PC-3 (cell line): Measurements from ENCODE around the gene SNRNP35. TPM values are rescaled to one million over a fixed set of nuclear protein-coding genes. Genes with fewer than 3 reads are reported as not detected.
"Not testable (repeated sequence)": the region's sequence is repeated elsewhere in the genome, so short reads cannot be mapped to it uniquely, and the experiment has no call there.

Experiments used
- ATAC-seq: fragments of 200-7000 bp; cut with Tn5 transposase; 2 replicates; pipeline ENCODE4 v1.9.1; 2020; ENCODE audit warnings: mild to moderate bottlenecking, moderate library complexity
- Bru-seq: library from RNA; stranded (reverse); fragments of 400-500 nt; gene quantifications from one replicate; lab custom pipeline; 2021; lab: Mats Ljungman, UMichigan
- BruChase-seq, 2 experiments: library from RNA; stranded (reverse); fragments of 400-500 nt; gene quantifications; one replicate each; lab custom pipeline; 2021; lab: Mats Ljungman, UMichigan
- BruUV-seq: library from RNA; stranded (reverse); fragments of 400-500 nt; replicated peaks from 2 replicates; lab custom pipeline; 2021; lab: Mats Ljungman, UMichigan
- CTCF ChIA-PET: fragments of 300-600 bp; sonication (Branson Sonifier 250); formaldehyde crosslinking; loops from one replicate; lab custom pipeline; 2022; ENCODE audit warnings: antibody characterized with exemption; lab: Charles Lee
- POLR2A ChIA-PET: fragments of 300-600 bp; sonication (Branson Sonifier 250); formaldehyde crosslinking; loops from one replicate; lab custom pipeline; 2022; ENCODE audit warnings: antibody characterized with exemption; ENCODE audit not compliant: unreplicated experiment; lab: Charles Lee
- DNase-seq: peaks from one replicate; pipeline ENCODE4 v3.0.0-alpha.2; 2015
- H2AFZ ChIP-seq: fragments of 300-600 bp; sonication (generic); 2 replicates; pipeline ENCODE4 v1.6.0; 2016; ENCODE audit warnings: antibody characterized with exemption, low read length
- H3F3A ChIP-seq: fragments of 300-600 bp; sonication (generic); one replicate; pipeline ENCODE4 v1.6.0; 2017; ENCODE audit warnings: antibody characterized with exemption, low read length, control low read depth, mild to moderate bottlenecking; ENCODE audit not compliant: unreplicated experiment
- H3K27ac ChIP-seq: fragments of 300-600 bp; sonication (generic); 2 replicates; pipeline ENCODE4 v1.5.1; 2016; ENCODE audit warnings: mild to moderate bottlenecking, low read length
- H3K27me3 ChIP-seq: fragments of 300-600 bp; sonication (generic); 2 replicates; pipeline ENCODE4 v1.6.1; 2016; ENCODE audit warnings: low read length, mixed read lengths
- H3K36me3 ChIP-seq: fragments of 300-600 bp; sonication (generic); 2 replicates; pipeline ENCODE4 v1.6.1; 2016; ENCODE audit warnings: low read depth, mixed run types, low read length, mixed read lengths
- H3K4me1 ChIP-seq: fragments of 300-600 bp; sonication (generic); 2 replicates; pipeline ENCODE4 v1.5.1; 2016; ENCODE audit warnings: low read length; ENCODE audit not compliant: insufficient read depth
- H3K4me2 ChIP-seq: fragments of 300-600 bp; sonication (generic); 2 replicates; pipeline ENCODE4 v1.6.0; 2016; ENCODE audit warnings: low read length
- H3K4me3 ChIP-seq: fragments of 300-600 bp; sonication (generic); 2 replicates; pipeline ENCODE4 v1.5.1; 2016; ENCODE audit warnings: mild to moderate bottlenecking, low read length, mixed read lengths
- H3K79me2 ChIP-seq: fragments of 300-600 bp; sonication (generic); 2 replicates; pipeline ENCODE4 v1.6.1; 2017; ENCODE audit warnings: low read length, mixed read lengths
- H3K9ac ChIP-seq: fragments of 300-600 bp; sonication (generic); 2 replicates; pipeline ENCODE4 v1.6.0; 2016; ENCODE audit warnings: mild to moderate bottlenecking, low read length
- H3K9me2 ChIP-seq: fragments of 300-600 bp; sonication (generic); replicated peaks from 2 replicates; pipeline ENCODE4 v1.6.1; 2016; ENCODE audit warnings: mixed run types, low read length, mixed read lengths
- H3K9me3 ChIP-seq: fragments of 300-600 bp; sonication (generic); 2 replicates; pipeline ENCODE4 v1.6.1; 2016; ENCODE audit warnings: low read length, mixed read lengths
- H4K20me1 ChIP-seq: fragments of 300-600 bp; sonication (generic); 2 replicates; pipeline ENCODE4 v1.6.1; 2016; ENCODE audit warnings: low read length, mixed read lengths
- EZH2 ChIP-seq: fragments of 300-600 bp; sonication (generic); IDR thresholded peaks from one replicate; pipeline ENCODE4 v1.6.1; 2017; ENCODE audit warnings: antibody characterized with exemption, mild to moderate bottlenecking, low read length; ENCODE audit not compliant: unreplicated experiment
- EZH2phosphoT487 ChIP-seq: fragments of 300-600 bp; sonication (generic); IDR thresholded peaks from 2 replicates; pipeline ENCODE4 v1.6.1; 2018; ENCODE audit warnings: mild to moderate bottlenecking, antibody characterized with exemption, low read length, borderline replicate concordance
- intact Hi-C: fragments of 100-400 bp; cut with micrococcal nuclease; formaldehyde crosslinking; loops from 2 replicates; pipeline ENCODE4 v1.9.0; 2023
- long read RNA-seq: library from polyadenylated mRNA; unstranded; transcript quantifications from one replicate; pipeline ENCODE4 v2.0.0, GENCODE V29; 2021; ENCODE audit not compliant: unreplicated experiment
- total RNA-seq: library from RNA; depleted of rRNA; stranded (reverse); fragments of >200 nt; gene quantifications from 2 replicates; pipeline ENCODE4 v1.2.3, GENCODE V29; 2014; rRNA removed
- TF ChIP-seq, protein P1 (sequence below): fragments of 300-600 bp; sonication (generic); conservative IDR thresholded peaks from 2 replicates; pipeline ENCODE4 v1.5.1; 2017; ENCODE audit warnings: antibody characterized with exemption, low read depth, mild to moderate bottlenecking, low read length

SNRNP35 gene
- total RNA-seq: 15.9 and 22.9 TPM in 2 replicates
- Bru-seq, nascent RNA: percentile 84 among the genes with signal in this experiment
- percentile 78 among the genes with signal in this experiment for BruChase-seq, experiment 1, labeled RNA remaining after a 6-hour chase
- BruChase-seq, experiment 2, labeled RNA remaining after a 2-hour chase: percentile 84 among the genes with signal in this experiment
- long read RNA-seq, transcript SNRNP35-203 (2 exons, 1,975 nt): major isoform, 13 of 47 reads
- long read RNA-seq, partial matches to known transcripts: 0 of 47 reads
- long read RNA-seq, other reads (novel, unspliced or antisense): 29 of 47 reads

GRCh38 chr12:123457980-123458779, at the start of gene SNRNP35:
Gene SNRNP35 (plus strand): TSS chr12:123458139. CDS start chr12:123465541, 7,402 bp downstream.
- BruUV-seq: TSS peak; percentile 91
- H3K36me3 ChIP-seq: no peaks in the 10 kb centered on the region
- peak within 1 kb of the TSS; percentile 91 for H3K27ac ChIP-seq
- ChIA-PET POLR2A (no interaction called here), CTCF (no interaction called here)
- peak within 1 kb of the TSS; percentile 96 for H3K9ac ChIP-seq
- TF ChIP-seq EZH2: no peak
- peak within 1 kb of the TSS; percentile 90 for H2AFZ ChIP-seq
- intact Hi-C loops: loop anchor here (1.0 kb wide), 1 partner anchor 93 kb away; no protein-coding TSS in a partner anchor
- peak; percentile 79 for ATAC-seq
- peak within 1 kb of the TSS; percentile 84 for H3K4me2 ChIP-seq
- peaks cover 32% of the 10 kb centered on the region for H3K79me2 ChIP-seq
- no peaks in the 10 kb centered on the region for H4K20me1 ChIP-seq
- no peaks in the 10 kb centered on the region for H3F3A ChIP-seq
- H3K9me2 ChIP-seq: no peaks in the 10 kb centered on the region
- H3K9me3 ChIP-seq: no peaks in the 10 kb centered on the region
- H3K4me3 ChIP-seq: peak within 1 kb of the TSS; percentile 76
- H3K27me3 ChIP-seq: no peaks in the 10 kb centered on the region
- DNase-seq: peak; percentile 70
- no peaks in the 10 kb centered on the region; the same call in 1 of the 2 replicates for H3K4me1 ChIP-seq

- H3K9me2 ChIP-seq, H2AFZ ChIP-seq, H3K79me2 ChIP-seq, ATAC-seq, H3K9me3 ChIP-seq, H3K27ac ChIP-seq, H3K4me1 ChIP-seq, H3F3A ChIP-seq, intact Hi-C loops, H3K9ac ChIP-seq, POLR2A ChIA-PET, CTCF ChIA-PET, H4K20me1 ChIP-seq, BruUV-seq, H3K4me2 ChIP-seq, DNase-seq, H3K4me3 ChIP-seq, H3K27me3 ChIP-seq: not testable (repeated sequence)
- peaks cover 20% of the 10 kb centered on the region for H3K36me3 ChIP-seq
Observed at GRCh38 chr12:123408619-123409018, 49.3 kb upstream of the SNRNP35 start.

- H3K79me2 ChIP-seq, H3F3A ChIP-seq, H3K9me3 ChIP-seq, H3K27ac ChIP-seq, H3K4me2 ChIP-seq, H3K9me2 ChIP-seq, BruUV-seq, H2AFZ ChIP-seq, H4K20me1 ChIP-seq, intact Hi-C loops, H3K4me3 ChIP-seq, ATAC-seq, H3K4me1 ChIP-seq, H3K9ac ChIP-seq, CTCF ChIA-PET, H3K27me3 ChIP-seq, DNase-seq: not testable (repeated sequence)
- POLR2A ChIA-PET: interaction anchor here (0.6 kb wide), 1 partner anchor 30 kb away, joined by 4 read pairs; no protein-coding TSS in a partner anchor
- peaks cover 12% of the 10 kb centered on the region for H3K36me3 ChIP-seq
Observed at GRCh38 chr12:123409284-123410040, 48.5 kb upstream of the SNRNP35 start.

DNA sequence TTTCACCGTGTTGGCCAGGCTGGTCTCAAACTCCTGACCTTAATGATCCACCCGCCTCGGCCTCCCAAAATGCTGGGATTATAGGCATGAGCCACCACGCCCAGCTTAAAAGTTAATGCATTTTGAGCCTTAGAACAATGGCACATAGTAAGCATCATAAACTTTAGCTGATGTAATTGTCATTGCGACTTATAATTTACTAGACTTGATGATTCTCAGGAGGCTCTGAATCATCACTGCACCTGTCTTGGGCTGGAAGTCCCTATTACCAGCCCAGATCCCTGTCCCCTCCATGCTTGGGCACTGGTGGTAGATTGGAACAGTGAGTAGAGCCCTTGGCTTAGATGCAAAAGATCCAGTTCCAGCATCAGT, 47.9 kb upstream of the SNRNP35 start:
- Histone ChIP-seq H3K4me3 (no peak overlapping the region), H2AFZ (no peak overlapping the region), H3K27me3 (no peaks in the 10 kb centered on the region), H3K9me2 (no peaks in the 10 kb centered on the region), H3K36me3 (peaks cover 7% of the 10 kb centered on the region), H3F3A (no peaks in the 10 kb centered on the region), H3K4me1 (no peaks in the 10 kb centered on the region), H3K79me2 (no peaks in the 10 kb centered on the region), H3K4me2 (no peak overlapping the region), H4K20me1 (no peaks in the 10 kb centered on the region), H3K9ac (no peak overlapping the region), H3K27ac (no peak overlapping the region), H3K9me3 (no peaks in the 10 kb centered on the region)
- intact Hi-C loops: no loop called here
- TF ChIP-seq EZH2phosphoT487 (no peak), EZH2 (no peak)
- TF ChIP-seq, protein P1, sequence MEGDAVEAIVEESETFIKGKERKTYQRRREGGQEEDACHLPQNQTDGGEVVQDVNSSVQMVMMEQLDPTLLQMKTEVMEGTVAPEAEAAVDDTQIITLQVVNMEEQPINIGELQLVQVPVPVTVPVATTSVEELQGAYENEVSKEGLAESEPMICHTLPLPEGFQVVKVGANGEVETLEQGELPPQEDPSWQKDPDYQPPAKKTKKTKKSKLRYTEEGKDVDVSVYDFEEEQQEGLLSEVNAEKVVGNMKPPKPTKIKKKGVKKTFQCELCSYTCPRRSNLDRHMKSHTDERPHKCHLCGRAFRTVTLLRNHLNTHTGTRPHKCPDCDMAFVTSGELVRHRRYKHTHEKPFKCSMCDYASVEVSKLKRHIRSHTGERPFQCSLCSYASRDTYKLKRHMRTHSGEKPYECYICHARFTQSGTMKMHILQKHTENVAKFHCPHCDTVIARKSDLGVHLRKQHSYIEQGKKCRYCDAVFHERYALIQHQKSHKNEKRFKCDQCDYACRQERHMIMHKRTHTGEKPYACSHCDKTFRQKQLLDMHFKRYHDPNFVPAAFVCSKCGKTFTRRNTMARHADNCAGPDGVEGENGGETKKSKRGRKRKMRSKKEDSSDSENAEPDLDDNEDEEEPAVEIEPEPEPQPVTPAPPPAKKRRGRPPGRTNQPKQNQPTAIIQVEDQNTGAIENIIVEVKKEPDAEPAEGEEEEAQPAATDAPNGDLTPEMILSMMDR: no peak
- POLR2A ChIA-PET: no interaction called here
- CTCF ChIA-PET: no interaction called here
- no TSS peak for BruUV-seq
- peak; percentile 5 for DNase-seq
- ATAC-seq: peak; percentile 42
